Stimulated activated CD8-positive, alpha-beta memory T cell treated with anti-CD3 and anti-CD28 coated beads, Interleukin-15, amount 100 ng/mL, for 4 hours (primary cell): ENCODE data around the gene DOCK6.
"Not testable (repeated sequence)": the region's sequence is repeated elsewhere in the genome, so short reads cannot be mapped to it uniquely, and the experiment has no call there.

Experiments
- DNase-seq, 2 donors: peaks; one replicate each; pipeline ENCODE4 v3.0.0-alpha.2; 2020; ENCODE audit warnings: low read depth in 2 of 2

DOCK6 gene

DNA sequence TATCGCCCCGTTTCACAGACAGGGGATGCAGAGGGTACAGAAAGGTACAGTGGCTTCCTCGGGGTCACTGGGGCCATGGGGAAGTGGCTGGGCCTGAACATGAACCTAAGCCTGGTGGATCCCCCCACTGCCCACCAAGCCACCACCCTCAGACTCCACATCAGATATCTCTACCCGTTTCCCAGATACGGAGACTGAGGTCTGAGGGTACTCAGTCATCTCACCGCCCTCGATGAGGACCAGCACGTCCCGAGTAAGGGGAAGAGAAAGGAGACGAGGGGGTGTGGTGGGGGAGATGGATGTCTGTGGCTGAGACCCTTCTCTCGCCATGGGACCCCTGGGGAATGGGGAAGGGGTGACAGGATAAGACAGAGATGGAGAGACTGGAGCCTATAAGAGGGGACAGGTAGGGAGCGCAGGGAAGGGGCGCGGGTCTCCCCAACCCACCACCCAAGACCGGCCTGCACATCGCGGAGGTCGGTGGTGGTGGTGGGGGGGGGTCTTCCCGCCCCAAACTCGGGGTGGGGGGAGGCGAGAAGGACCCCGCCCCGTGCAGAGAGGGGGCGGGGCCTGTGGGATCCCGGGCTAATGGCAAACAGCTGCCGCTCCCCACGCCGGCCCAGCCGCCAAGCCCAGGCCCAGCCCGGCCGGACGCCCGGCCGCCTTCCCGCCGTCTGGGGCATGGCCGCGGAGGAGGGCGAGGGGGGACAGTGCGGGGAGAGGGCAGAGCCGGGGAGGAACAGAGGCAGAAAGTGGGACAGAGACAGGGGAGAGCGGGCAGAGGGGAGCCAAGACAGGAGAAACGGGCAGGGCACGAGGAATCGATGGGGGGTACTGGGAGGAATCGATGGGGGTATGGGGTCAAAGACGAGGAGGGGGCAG is 65.7 kb downstream of the DOCK6 start:
- no peak for DNase-seq

DNA sequence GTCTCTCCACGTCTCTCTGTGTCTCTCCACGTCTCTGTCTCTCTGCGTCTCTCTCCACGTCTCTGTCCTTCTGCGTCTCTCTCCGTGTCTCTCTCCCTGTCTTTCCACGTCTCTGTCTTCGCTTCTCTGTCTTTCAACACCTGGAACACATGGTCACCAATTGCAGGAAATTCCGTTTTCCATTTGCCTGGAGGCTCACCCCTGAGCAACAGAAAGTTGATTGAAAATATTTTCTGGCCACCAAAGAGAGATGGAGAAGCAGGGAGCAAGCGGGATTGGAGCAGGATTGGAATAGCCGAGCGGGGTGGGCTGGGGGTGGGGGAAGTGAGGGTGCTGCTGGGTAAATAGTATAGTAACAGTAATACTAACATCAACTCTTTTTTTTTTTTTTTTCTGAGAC is 66.6 kb downstream of the DOCK6 start:
- no peak for DNase-seq

DNA sequence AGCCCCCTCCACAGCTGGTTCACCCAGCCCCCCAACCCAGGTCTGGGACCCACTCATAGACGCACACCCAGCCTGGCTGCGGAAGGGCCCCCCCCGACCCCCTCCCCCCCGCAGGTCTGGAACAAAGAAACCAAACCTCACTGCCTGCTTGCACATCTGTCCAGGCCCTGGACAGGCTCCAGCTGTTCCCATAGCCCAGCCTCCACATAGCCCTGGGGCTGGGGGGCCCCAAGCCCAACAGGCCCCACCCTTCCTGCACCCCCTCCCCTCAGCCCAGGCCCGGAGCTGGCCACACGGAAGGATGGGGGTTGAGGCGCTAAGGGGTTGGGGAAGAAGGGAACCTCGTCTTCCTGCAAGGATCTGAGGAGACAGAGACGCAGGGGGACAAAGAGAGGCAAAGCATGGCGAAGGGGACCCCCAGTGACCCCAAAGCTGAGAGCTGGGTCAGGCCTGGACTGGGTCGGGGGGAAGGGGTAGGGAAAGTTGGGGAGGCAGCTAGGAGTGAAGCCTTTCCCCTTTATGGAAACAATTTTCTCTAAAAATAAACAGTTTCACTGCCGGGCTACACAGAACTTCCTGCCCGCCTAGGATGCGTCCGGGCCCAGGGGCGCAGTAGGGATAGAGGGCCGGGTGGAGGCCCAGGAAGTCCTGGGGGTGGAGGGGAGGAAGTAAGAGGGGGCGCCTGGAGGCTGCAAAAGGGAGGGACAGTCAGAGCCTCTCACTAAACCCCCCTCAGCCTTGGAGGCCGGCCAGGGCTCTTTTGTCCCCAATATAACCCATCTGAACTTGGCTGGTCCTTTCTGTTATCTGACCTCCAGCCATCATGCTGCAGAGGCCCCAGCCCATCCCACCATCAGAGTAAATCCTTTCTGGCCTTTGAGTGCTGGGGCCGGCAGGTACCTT is 67.4 kb downstream of the DOCK6 start:
- no peak for DNase-seq

DNA sequence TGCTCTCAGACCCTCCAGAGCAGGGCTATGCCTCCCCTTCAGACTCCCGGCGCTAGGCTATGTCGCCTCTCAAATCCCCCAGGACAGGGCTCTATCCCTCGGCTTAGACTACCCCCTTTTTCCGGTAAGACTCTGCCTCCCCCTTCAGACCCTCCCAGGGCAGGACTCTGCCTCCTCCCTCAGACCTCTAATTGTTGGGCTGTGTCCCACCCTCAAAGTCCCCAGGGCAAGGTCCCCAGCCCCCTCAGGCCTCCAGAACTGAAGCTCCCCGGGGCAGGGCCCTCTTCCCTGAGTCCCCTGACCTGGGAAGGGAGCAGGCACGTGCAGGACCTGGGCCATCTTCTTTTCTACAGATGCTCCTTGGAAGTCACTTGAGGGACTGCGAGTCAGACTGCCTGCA is 68.2 kb downstream of the DOCK6 start:
- DNase-seq: no peak

DNA sequence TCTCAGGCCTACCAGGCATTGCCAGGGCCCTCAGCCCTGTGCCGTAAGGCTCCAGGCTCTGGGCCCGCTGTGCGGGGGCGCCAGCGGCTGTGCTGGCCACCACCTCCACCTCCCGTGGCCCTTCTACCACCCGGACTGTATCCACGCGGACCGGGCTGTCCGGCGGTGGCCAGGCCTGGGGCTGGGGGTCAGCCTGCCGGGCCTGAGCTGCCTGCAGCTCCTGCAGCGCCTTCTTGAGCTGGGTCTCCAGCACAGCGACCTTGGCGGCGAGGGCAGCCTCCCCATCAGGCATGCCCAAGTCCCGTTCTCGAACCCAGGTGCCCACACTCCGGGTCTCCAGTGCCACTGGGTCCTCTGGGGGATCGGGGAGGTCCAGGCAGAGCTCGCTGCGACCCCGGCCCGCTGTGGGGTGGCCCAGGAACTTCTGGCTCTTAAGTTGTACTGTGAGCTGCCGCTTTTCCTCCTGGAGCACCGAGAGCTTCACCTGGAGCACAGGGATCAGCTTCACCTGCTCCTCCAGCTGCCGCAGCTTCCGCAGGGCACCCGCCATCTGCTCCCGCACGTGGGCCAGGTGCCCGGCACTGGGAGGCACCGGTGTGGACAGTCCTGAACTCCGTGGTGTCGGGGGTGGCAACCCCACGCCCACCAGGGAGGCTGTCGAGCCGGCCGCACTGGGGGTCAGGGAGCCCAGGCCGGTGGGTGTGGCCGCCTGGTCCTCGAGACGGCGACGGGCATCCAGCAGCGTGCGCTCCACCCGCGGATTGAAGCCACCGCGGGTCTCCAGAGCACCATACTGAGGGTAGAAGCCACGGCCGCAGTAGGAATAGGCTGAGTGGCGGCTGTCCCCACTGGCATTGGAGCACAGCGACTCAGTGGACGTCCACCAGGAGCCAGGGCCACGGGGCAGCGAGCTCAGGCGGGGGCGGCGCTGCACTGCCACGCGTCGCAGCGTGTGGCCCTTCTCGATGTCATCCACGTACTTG is 69.1 kb downstream of the DOCK6 start:
- no peak for DNase-seq

DNA sequence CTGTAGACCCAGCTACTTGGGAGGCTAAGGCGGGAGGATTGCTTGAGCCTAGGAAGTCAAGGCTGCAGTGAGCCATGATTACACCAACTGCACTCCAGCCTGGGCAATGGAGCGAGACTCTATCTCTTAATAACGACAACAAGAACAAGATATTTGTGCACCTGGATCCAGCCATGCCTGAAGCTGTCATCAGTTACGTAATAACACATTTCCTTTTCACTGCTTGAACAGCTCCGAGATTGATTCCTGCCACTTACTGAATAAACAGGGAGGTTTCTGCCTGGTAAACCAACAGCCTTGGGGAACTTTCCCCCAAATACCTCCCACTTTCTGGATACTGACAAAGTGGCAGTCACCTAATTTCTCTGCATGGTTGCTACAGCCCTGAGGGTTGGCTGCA is 70.4 kb downstream of the DOCK6 start:
- DNase-seq: no peak

DNA sequence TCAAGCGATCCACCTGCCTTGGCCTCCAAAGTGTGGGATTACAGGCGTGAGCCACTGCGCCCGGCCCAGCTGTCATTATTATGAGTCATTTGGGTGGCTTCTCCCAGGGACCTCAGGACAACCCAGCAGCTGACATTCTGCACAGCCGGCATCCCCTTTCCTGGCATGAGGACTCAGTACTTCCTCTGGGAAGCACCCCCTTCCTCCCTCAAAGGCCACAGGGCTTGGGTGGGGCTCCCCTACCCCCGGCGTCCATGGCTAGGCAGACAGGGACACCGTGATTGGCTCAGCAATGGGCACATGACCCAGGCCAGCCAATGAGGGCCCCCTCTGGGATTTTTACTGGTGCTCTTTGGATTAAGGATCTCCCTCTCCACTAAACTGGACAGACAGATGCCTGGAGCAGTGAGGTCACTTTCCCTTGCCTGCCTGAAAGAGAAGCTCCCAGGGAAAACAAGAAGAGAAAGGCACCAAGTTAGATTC is 71.0 kb downstream of the DOCK6 start:
- no peak for DNase-seq

DNA sequence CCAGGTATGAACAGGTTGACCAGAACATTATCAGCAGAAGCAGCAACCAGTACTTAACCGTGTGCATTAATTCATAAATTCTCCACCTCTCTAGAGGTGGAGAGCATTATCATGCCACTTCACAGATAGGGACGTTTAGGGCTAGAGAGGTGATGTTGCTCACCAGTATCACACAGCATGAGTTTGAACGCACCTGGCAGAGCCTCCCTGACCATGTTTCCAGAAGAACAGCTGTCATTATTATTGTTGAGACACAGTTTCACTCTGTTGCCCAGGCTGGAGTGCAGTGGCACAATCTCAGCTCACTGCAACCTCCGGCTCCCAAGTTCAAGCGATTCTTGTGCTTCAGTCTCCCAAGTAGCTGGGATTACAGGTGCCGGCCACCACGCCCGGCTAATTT is 71.8 kb downstream of the DOCK6 start:
- DNase-seq: no peak

DNA sequence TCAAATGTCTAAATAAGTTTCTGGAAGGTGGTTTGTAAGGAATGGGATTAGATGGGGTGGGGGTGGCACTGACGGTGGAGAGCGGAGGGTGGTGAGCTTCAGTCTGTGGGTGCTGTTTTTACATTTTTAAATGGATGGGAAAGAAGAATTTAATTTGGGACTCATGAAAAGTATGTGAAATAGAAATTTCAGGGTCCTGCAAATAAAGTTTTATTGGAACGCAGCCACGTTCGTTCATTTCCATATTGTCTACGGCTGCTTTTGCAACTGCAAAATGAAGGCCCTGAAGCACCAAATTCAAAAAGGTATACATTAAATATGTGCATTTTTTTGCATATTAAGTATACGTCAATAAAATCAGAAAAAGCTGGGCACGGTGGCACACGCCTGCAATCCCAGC is 74.9 kb downstream of the DOCK6 start:
- DNase-seq: no peak

DNA sequence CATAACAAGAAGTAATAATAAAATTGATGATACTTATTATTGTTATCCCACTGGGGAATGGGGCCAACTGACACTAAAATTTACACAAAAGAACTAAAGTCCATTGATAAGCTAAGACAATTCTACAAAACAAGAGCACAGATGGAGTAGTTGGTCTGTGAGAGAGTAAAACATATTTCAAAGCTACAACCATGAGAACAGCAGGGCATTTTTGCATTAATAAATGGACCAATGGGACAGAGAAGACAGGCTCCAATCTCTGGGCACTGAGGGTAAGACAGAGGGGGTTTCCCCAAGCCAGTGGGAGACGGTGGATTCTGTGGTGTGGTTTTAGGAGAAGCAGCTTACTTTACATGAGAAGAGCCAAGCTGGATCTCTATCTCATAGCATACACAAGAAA is 79.3 kb downstream of the DOCK6 start:
- DNase-seq: no peak

DNA sequence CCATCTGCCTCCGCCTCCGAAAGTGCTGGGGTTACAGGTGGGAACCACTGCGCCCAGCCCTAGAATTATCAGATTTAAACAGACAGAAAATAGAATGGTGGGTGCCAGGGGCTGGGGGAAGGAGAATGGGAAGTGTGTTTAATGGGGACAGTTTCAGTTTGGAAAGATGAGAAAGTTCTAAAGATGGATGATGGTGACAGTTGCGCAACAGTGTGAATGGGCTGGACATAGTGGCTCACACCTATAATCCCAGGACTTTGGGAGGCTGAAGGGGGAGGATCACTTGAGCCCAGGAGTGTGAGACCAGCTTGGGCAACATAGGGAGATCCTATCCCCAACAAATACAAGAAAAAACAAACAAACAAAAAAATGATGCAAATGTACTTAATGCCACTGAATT is 80.8 kb downstream of the DOCK6 start:
- DNase-seq: no peak

DNA sequence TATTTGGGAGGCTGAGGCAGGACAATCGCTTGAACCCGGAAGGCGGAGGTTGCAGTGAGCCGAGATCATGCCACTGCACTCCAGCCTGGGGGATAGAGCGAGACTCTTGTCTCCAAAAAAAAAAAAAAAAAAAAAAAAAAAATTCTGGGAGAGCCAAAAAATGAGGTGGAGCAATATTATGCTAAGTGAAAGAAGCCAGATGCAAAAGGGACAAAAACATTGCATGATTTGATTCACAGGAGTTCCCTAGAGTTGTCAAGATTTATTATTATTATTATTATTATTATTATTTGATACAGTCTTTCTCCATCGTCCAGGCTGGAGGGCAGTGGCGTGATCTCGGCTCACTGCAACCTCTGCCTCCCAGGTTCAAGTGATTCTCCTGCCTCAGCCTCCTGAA is 81.3 kb downstream of the DOCK6 start:
- not testable (repeated sequence) for DNase-seq

DNA sequence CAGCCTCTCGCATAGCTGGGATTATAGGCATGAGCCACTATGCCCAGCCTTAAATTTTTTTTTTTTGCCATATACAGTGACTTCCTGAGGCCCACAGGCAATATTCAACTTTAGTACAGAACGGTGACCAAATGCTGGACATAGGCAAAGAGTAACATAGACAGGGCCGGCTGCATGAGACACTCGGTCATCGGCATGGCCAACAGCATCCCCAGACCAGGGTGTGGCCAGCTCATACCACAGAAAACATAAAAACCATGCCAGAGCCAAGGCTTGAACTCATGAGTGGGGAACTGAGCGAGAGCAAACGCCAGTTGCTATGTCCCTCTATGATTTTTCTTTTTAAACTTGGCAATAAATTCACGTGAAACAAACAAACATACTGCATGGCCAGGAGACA is 82.0 kb downstream of the DOCK6 start:
- no peak for DNase-seq

DNA sequence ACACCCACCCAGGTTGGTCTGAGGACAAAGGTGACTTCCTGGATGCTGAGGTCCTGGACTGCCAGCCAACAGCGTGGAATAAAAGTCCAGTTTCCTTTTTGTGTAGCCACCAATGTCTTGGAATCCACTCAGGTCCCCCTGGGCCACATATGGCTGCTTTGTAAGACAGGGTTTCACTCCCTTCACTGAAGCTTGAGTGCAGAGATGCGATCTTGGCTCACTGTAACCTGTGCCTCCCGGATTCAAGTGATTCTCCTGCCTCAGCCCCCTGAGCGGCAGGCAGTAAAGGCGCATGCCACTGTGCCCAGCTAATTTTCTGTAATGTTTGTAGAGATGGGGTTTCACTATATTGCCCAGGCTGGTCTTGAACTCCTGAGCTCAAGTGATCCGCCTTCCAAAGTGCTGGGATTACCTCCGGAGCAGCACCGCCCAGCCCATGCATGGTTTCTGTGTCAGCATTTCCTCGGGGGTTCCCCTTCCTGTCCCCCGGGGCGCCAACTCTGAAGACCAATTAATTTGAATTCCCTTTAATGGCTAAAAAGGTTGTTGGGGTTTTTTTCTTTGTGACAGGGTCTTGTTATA is 82.5 kb downstream of the DOCK6 start:
- DNase-seq: no peak

DNA sequence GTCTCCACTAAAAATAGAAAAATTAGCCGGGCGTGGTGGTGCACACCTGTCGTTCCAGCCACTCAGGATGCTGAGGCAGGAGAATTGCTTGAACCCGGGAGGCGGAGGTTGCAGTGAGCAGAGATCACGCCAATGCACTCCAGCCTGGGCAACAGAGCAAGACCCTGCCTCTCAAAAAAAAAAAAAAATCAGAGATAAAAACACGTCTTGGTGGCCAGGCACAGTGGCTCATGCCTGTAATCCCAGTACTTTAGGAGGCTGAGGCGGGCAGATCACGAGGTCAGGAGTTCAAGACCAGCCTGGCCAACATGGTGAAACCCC is 83.2 kb downstream of the DOCK6 start:
- DNase-seq: not testable (repeated sequence)

DNA sequence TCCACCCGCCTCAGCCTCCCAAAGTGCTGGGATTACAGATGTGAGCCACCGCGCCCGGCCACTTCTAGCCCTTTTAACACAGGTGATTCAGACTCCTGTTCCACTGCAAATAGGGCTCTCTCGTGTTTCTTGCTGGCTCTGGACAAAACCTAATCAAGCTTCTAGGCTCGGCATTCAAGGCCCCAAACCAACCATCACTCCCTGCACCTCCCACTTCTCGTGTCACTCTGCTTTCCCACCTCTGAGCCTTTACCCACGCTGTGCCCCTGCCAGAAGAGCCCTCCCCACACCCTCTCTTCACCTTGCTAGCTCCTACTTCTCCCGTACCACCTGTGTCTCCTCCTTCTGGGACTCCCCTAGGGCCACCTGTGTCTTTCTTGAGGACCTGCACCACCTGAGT is 84.7 kb downstream of the DOCK6 start:
- DNase-seq: no peak

DNA sequence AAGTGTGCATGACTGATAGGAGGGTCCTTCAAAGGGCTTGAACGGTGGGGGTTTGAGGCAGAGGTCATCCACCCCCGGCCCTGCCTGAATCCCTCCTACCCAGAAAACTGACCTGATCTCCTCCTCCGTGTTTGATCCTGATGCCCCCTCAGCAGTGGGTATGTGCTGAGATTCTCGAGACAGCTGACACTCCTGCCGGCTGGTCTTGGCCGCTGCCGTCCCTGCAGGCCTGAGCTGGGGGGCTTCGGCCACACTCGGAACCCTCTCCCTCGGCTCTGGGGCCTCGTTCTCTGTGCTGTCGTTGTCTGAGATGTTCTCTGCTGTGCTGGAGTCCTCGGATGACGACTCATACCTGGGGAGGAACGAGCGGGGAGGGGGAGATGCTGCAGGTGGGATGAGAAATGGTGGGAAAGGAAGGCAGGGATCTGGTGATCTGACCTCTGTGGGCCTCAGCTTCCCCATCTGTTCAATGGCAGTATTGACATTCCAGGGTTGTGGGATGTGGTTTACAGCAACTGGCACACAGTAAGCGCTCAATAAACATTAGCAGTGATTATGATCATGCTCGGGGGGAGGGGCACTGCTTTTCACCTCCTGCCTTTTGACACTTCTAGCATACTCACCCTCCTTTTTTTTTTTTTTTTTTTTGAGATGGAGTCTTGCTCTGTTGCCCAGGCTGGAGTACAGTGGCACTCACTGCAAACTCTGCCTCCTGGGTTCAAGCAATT is 85.7 kb downstream of the DOCK6 start:
- no peak for DNase-seq

DNA sequence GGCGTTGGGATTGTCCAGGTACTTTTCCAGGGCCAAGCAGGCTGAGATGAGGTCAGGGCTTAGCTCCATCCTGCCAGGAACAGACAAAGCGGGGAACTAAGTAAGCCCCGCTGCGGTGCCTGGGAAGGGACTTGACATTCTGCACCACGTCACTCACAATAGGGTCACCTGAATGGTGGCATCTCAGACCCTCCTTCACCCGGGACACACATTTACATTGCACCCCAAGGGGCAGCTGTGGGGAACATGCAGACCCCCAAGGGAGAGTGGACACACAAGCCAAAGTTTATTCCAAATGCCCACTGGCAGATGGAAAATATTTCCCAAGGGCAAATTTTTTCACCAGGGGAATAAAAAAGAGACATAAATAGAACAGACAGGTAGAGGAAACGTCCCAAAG is 86.4 kb downstream of the DOCK6 start:
- no peak for DNase-seq

DNA sequence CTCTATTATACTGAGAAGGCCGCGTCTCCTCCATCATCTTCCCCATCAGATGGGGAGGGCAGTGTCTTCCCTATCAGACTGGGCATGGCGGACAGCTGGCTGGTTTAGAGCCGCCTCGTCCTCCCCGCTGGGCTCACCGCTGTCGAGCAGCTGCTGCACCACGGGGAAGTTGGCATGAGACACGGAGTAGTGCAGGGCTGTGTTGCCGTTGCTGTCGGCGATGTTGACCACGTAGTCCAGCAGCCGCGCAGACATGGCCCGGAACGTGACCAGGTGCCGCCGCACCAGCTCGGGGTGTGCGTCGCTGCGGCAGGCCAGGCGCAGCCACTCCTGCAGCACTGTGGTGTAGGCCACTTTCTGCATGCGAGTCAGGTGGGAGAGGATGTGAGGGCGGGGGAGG is 88.0 kb downstream of the DOCK6 start:
- no peak for DNase-seq

DNA sequence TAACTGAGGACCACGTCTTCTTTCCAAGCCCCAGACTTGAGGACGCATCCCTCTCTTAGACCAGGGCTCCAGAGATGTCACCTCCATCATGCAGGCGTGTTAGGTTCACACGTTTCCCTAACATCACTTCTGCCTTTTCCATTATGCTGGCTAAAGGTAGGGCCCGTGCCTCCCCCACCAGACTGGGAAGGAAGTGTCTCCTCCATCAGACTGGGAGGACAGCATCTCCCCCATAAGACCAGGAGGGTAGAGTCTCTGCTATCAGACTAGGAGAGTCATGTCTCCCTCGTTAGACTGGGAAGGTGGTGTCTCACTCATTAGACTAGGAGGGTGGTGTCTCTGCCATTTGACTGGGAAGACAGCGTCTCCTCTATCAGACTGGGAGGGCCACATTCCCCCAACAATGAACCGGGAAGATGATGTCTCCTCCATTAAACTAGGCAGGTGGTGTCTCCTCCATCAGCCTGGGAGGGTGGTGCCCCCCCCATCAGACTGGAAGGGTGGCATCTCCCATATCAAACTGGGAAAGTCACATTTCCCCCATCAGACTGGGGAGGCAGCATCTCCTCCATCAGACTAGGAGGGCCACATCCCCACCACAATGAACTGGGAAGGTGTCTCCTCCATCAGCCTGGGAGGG is 88.7 kb downstream of the DOCK6 start:
- DNase-seq: no peak
